GM12872 (cell line): Measurements from ENCODE around the gene PTK6.

Source experiments
- TF ChIP-seq, protein P1 (sequence below): IDR thresholded peaks from 3 replicates; pipeline ENCODE4 v1.5.1; 2011; ENCODE audit warnings: low read depth, mild to moderate bottlenecking, low read length, moderate library complexity; ENCODE audit not compliant: insufficient read depth

Gene PTK6

DNA sequence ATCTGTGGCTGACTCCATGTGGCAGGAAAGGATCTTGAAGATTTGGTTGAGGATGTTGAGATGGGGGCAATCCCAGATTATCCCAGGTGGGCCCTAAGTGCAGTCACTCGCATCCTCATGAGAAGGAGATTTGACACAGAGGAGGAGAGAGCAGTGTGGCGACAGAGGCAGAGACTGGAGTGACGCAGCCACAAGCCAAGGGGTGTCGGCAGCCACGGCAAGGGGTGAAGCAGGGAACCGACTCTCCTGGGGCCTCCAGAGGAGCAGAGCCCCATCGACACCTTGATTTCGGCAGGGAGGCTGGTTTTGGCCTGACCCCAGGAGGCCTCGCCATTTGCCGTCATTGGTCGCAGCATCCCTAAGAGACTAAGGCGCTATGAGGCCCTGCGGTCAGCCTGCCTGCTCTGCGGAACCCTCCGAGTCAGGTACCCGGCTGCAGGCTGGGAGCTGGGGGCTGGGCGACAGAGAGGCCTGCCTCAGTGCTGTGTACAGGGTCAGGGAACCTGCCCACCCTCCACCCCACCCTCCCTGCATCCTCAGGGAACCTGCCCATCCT is 50.8 kb downstream of the PTK6 start:
- TF ChIP-seq, protein P1, sequence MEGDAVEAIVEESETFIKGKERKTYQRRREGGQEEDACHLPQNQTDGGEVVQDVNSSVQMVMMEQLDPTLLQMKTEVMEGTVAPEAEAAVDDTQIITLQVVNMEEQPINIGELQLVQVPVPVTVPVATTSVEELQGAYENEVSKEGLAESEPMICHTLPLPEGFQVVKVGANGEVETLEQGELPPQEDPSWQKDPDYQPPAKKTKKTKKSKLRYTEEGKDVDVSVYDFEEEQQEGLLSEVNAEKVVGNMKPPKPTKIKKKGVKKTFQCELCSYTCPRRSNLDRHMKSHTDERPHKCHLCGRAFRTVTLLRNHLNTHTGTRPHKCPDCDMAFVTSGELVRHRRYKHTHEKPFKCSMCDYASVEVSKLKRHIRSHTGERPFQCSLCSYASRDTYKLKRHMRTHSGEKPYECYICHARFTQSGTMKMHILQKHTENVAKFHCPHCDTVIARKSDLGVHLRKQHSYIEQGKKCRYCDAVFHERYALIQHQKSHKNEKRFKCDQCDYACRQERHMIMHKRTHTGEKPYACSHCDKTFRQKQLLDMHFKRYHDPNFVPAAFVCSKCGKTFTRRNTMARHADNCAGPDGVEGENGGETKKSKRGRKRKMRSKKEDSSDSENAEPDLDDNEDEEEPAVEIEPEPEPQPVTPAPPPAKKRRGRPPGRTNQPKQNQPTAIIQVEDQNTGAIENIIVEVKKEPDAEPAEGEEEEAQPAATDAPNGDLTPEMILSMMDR, result no peak

DNA sequence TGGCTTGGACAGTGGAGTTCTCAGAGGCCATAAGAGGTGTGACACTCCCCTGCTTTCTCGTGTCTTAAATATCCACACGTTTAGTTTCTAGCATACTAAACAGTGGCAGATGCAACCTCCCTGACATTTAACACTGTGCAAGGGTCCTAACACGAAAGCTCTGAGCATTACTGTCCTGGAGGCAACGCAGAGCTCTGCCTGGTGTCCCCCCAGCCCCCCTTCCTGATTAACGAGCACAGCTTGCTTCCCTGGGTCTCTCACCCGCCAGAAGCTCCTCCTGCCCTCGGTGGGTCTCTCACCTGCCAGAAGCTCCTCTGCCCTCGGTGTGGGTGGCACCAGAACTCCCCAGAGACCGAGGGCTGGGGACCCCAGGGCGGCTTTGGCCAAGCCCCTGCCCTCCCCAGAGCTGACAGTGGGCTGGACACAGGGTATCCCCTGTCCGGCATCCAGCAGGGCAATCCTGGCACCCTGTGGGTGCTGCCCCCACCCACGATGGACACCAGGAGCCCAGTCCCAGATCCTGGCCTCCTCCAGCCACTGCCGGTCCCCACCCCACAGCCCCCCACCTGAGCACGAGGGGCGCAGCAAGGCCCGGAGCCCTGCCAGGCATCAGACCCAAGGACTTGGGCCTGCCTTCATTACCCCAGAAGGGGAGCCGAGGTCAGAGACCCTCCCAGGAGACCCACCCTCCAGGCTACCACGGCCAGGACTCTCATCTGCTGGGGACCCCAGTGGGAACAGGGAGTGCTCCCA is 52.3 kb downstream of the PTK6 start:
- TF ChIP-seq, protein P1, result no peak

DNA sequence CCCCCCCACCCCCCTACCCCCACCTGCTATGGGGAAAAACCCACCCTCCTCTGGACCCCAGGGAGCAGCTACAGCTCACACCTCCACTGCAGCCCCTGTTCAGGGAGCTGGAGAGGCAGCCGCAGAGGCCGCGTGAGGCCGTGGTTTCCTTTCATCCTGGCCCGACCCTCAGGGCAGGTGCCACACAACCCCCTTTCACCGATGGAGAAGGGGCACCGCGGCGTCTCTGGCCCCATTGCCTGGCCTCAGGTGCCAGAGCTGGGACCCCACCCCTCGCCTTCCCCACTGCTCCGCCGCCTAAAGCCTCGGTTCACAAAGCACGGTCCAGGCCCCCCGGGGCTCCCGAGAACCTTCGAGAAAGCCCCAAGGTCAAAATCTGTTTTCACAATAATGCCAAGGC is 52.9 kb downstream of the PTK6 start:
- TF ChIP-seq, protein P1, result no peak

DNA sequence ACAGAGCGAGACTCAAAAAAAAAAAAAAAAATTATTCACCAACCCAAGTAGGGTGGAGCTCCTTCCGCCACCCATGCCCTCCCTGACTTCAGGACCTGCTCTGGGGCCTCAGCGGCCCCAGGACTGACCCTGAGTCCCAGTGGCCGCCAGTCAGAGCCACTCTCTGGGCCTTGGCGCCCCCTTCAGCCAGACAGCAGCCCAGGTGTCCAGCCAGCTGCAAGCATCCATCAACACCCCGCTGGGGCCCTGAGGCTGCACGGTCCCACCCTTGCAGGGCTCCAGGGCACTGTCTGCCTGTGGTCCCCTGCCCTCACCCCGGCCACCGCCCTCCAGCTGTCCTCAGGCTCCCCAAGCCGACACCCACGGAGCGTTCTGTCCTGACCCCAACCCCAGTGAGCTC is 53.3 kb downstream of the PTK6 start:
- TF ChIP-seq, protein P1, result no peak

DNA sequence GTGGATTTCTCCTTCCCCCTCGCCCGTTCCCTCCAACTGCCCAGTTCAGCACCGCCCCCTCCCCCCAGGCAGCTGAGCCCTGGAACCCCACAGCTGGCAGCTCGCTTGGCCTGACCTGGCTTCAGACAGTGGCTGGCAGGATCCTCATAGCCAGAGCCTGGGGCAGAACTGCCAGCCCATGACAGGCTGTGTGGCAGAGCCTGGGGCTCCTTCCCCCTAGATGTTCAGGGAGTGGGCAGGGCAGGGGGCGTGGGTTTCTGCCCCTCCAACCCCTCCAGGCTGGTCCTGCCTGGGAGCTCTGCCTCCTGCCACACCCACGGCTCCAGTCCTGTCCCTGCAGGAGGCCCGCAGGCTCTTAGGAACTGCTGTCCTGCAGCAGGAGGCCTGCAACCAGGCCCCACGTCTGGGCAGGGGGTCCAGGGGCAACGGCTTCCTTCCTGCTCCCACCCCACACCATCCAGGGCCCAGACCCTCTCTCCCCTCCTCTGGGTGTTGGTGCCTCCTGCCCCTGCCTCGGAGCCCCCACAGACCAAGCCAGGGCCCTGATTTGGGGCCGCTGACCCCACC is 55.1 kb downstream of the PTK6 start:
- TF ChIP-seq, protein P1, result no peak

DNA sequence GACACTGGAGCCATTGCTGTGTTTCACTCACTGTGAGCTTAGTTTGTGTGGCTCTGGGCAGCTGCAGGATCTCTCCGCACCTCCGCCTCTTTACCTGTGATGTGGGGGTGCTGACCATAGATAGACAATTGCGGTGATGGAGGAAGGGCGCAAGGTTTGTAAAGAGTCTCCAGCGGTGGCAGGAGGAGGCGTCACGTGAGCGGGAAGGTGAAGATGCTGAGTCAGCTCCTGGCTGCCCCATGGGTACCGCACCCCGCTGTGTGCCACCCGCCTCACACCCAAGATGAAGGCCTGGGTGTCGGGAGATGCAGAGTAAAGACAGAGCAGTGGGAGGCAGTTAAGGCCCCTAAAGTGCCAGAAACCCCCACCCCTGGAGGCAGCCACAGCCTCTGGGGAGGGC is 55.7 kb downstream of the PTK6 start:
- TF ChIP-seq, protein P1, result no peak

DNA sequence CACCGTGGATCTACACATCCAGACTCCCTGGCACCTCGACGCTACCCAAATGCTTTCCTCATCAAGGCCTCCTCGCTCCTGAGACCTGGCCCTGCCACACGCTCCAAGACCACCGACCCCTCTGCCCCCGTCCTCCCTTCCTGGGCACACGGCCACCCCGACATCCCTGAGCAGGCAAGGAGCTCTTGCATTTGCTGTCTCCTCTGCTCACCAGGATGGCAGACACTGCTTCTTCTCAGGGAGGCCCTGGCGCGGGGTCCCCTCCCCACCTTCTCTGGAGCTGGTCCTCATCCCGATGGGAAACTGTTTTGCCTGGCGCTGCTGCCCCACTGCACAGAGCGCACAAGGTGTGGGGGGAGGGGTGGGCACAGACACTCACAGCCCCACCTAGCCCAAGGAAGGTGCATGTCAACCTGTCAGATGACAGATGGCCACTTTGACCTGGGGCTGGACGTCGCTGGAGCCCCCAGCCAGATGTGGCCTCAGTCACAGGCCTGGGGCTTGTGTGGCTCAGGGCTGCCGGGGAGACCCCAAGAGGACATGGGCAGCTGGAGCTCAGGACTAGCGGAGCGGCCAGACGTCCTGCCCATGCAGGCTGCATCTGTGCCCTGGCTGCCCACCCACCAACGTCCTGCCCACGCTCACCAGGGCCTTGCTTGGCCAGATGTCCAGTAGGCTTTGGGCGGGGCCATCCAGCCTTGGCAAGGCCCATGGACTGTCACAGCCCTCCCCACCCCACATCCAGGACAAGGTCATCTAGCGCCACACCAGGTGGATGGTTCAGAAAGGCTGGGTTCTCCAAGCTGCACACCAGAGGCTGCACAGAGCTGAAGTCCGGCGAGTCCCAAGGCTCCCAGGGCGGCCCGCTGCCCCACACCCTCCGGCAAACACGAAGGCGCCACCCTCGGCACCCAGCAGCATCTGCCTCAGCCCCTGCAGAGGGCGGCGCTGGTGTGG is 58.6 kb downstream of the PTK6 start:
- TF ChIP-seq, protein P1, result no peak
